ENCODE results near the gene TUBGCP6. TPM values are rescaled to one million over a fixed set of nuclear protein-coding genes. Genes with fewer than 3 reads are reported as not detected.

TUBGCP6 gene
- total RNA-seq, 1 donor from 2014 or later: 32.2 TPM

DNA sequence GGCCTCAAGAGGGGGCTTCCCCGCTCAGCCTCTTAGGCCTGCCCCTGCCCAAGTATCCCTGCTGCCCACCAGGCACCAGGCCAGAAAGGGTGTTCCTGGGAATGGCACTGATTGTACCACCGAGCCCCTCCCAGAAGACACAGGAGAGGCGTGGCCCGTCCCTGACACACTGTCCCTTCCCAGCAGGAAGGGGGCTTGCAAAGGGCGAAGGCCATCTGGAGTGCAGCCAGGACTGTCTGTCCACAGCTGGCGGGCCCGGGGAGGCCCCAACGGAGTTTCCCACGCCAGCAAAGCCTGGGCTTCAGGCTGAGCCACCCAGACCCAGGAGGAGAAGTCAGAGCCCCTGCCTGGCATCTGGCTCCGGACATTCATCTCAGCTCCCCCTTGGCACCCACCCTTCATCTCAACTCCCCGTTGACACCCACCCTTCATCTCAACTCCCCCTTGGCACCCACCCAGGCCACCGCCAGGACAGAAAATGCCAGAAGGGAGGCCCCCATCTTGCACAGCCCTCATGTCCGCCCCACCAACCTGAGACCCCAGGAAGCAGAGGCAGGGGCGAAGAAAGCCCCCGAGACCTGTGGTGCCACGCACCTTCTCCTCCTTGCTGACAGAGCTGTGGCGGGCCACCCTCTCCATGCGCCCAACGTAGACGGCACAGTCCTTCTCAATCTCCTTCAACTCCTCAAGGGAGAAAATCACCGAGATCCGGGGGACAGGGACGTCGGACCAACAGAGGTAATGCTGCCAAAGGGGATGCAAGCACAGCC is 19.4 kb downstream of the TUBGCP6 start:
- H3K4me1 Mint-ChIP-seq (ENCODE audit: low read depth): no peaks in the 10 kb centered on the region
- no peak overlapping the region for H3K4me3 Mint-ChIP-seq (ENCODE audit: unreplicated experiment)
- H3K9me3 Mint-ChIP-seq (ENCODE audit: low read depth): no peaks in the 10 kb centered on the region
- no peak for DNase-seq (ENCODE audit: low spot score)
- TF ChIP-seq, protein P1, sequence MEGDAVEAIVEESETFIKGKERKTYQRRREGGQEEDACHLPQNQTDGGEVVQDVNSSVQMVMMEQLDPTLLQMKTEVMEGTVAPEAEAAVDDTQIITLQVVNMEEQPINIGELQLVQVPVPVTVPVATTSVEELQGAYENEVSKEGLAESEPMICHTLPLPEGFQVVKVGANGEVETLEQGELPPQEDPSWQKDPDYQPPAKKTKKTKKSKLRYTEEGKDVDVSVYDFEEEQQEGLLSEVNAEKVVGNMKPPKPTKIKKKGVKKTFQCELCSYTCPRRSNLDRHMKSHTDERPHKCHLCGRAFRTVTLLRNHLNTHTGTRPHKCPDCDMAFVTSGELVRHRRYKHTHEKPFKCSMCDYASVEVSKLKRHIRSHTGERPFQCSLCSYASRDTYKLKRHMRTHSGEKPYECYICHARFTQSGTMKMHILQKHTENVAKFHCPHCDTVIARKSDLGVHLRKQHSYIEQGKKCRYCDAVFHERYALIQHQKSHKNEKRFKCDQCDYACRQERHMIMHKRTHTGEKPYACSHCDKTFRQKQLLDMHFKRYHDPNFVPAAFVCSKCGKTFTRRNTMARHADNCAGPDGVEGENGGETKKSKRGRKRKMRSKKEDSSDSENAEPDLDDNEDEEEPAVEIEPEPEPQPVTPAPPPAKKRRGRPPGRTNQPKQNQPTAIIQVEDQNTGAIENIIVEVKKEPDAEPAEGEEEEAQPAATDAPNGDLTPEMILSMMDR (IDR thresholded peaks at IDR 0.05): no peak
- H3K36me3 Mint-ChIP-seq (ENCODE audit: low read depth): peaks cover 16% of the 10 kb centered on the region
- H3K27ac Mint-ChIP-seq (ENCODE audit: unreplicated experiment): no peak overlapping the region
- no peaks in the 10 kb centered on the region for H3K27me3 Mint-ChIP-seq (ENCODE audit: low read depth)

DNA sequence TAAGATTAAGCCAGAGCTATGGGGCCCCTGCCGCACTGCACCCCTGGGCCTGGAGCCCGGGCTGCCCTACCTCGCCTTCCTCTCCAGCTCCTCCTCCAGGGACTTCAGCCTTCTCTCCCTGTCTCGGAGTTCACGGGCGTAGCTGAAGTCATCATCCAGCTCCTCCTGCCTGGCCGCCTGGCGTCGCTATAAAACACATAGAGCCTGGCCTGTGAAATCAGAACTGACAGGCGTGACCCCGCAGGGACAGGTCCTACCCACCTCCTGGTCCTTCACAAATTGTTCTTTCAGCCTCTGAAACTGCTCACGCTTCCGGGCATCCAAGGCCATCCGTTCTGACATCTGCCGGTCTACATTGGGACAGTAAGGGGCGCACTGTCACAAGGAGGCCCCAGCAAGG is 20.8 kb downstream of the TUBGCP6 start:
- Mint-ChIP-seq H3K4me3 (ENCODE audit: unreplicated experiment) (no peak overlapping the region), H3K36me3 (ENCODE audit: low read depth) (peaks cover 15% of the 10 kb centered on the region), H3K27ac (ENCODE audit: unreplicated experiment) (no peak overlapping the region), H3K27me3 (ENCODE audit: low read depth) (no peaks in the 10 kb centered on the region), H3K4me1 (ENCODE audit: low read depth) (peaks cover 4% of the 10 kb centered on the region), H3K9me3 (ENCODE audit: low read depth) (no peaks in the 10 kb centered on the region)
- TF ChIP-seq, protein P1 (IDR thresholded peaks at IDR 0.05): no peak
- DNase-seq (ENCODE audit: low spot score): no peak

DNA sequence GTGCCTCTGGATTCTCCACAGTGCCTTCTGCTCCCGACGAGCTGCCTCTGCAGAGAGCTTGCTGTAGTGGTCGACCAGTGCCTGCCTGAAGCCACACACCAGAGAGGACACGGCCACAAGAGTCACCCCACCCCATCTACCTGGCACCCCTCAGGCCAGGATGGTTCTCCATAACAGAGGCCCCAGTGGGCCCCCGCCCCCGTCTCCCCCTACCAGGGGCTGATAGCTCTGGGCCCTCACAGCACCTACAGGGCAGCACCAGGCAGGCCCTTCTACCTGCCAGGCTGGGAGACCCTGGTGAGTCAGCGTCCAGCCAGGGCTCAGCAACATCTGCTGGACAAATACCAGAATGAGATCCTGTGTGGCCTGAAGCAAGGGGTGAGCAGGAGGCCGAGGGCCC is 22.3 kb downstream of the TUBGCP6 start:
- Mint-ChIP-seq H3K4me1 (ENCODE audit: low read depth) (peaks cover 4% of the 10 kb centered on the region), H3K9me3 (ENCODE audit: low read depth) (no peaks in the 10 kb centered on the region), H3K27ac (ENCODE audit: unreplicated experiment) (no peak overlapping the region), H3K27me3 (ENCODE audit: low read depth) (no peaks in the 10 kb centered on the region), H3K4me3 (ENCODE audit: unreplicated experiment) (no peak overlapping the region), H3K36me3 (ENCODE audit: low read depth) (peaks cover 13% of the 10 kb centered on the region)
- no peak for DNase-seq (ENCODE audit: low spot score)
- TF ChIP-seq, protein P1 (IDR thresholded peaks at IDR 0.05): no peak

DNA sequence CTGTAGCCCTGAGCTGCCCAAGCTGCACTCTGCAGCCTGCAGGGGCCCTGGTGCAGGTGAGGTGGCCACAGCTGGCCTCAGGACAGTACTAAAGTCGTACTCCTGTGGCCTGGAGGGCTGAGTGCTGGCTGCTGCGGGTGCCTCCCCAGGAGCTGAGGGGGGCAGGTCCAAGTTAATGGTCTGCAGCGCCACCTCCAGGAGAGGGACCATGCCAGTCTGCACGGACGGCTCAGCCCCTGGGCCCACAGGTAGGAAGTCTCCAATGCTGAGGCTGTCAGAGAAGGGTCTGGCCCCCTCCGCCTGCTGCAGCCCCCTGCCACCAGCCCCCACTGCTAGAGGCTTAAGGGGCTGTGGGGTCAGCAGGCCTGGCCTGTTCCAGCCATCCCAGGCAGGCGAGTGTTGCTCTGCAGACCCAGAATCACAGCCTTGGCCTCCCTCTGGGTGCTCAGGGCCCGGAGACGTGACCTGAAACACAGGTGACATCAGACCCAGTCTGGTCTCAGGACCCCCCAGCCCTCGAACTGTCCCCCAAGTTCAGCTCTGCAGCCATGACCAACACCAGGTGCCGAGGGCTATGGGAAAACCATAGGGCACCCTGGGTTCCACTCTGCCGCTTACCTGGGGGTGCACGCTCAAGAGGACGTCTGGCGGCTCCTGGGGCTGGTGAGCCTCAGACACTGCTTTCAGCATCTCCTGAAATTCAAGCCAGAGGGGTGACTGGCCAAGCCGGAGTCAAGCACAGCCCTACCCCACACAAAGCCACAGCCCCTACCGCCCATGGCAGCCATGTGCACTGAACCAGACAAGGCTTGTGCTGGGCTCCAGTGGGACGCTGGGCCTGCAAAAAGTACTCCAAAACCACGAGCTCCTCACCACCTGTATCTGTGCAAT is 23.2 kb downstream of the TUBGCP6 start:
- peak; percentile 86 for DNase-seq (ENCODE audit: low spot score)
- H3K27ac Mint-ChIP-seq (ENCODE audit: unreplicated experiment): no peak overlapping the region

More for the DNA sequence above, 23.2 kb downstream of the TUBGCP6 start:
- peaks cover 4% of the 10 kb centered on the region for H3K4me1 Mint-ChIP-seq (ENCODE audit: low read depth)
- TF ChIP-seq, protein P1 (IDR thresholded peaks at IDR 0.05): peak; percentile 33
- H3K4me3 Mint-ChIP-seq (ENCODE audit: unreplicated experiment): no peak overlapping the region
- H3K36me3 Mint-ChIP-seq (ENCODE audit: low read depth): peaks cover 15% of the 10 kb centered on the region
- no peaks in the 10 kb centered on the region for H3K9me3 Mint-ChIP-seq (ENCODE audit: low read depth)
- H3K27me3 Mint-ChIP-seq (ENCODE audit: low read depth): no peaks in the 10 kb centered on the region

Measured in chondrocyte (in vitro differentiated cells).